Measurements from ENCODE around the gene ANKRD66. TPM values are rescaled to one million over a fixed set of nuclear protein-coding genes. Genes with fewer than 3 reads are reported as not detected.

The ANKRD66 gene
- total RNA-seq, 2 experiments from 2014 or later, result not detected

GRCh38 chr6:46748940-46749503 lies 2.3 kb downstream of the ANKRD66 start:
- CTCF ChIA-PET, result no interaction called here
- no peak overlapping the region for H3K27ac Mint-ChIP-seq

GRCh38 chr6:46749731-46750130 lies 3.0 kb downstream of the ANKRD66 start:
- no peak overlapping the region for H3K27ac Mint-ChIP-seq
- Histone ChIP-seq H3K27ac (ENCODE audit: low read depth in 1 of 2, low read length in 2 of 2) (no peak overlapping the region), H3K36me3 (ENCODE audit: insufficient read depth, low read length) (no peaks in the 10 kb centered on the region), H3K4me1 (ENCODE audit: insufficient read depth, low read length) (no peaks in the 10 kb centered on the region), H3K4me3 (ENCODE audit: low read length) (no peak overlapping the region), H3K27me3 (ENCODE audit: control insufficient read depth in 1 of 2, insufficient read depth in 2 of 2, low read length in 2 of 2) (peaks cover 0 to 3% of the 10 kb centered on the region in 2 experiments), H3K9me3 (ENCODE audit: control insufficient read depth in 1 of 2, insufficient read depth in 1 of 2, low read length in 2 of 2) (peaks cover 0 to 4% of the 10 kb centered on the region in 2 experiments)
- no peak overlapping the region for H3K4me3 Mint-ChIP-seq
- POLR2A ChIA-PET, result no interaction called here
- DNase-seq (no peak), ATAC-seq (ENCODE audit: poor library complexity) (no peak)
- no peaks in the 10 kb centered on the region for H3K4me1 Mint-ChIP-seq (ENCODE audit: low read depth)
- H3K36me3 Mint-ChIP-seq (ENCODE audit: low read depth), result no peaks in the 10 kb centered on the region
- no peaks in the 10 kb centered on the region for H3K9me3 Mint-ChIP-seq
- CTCF ChIA-PET, result interaction anchor here (0.5 kb wide), 1 partner anchor 79 kb away, joined by 3 read pairs; no protein-coding TSS in a partner anchor
- no peak for TF ChIP-seq CTCF (IDR thresholded peaks at IDR 0.05)
- intact Hi-C loops (cut with DNase I, micrococcal nuclease), result no loop called here
- peaks cover 33% of the 10 kb centered on the region for H3K27me3 Mint-ChIP-seq

More at GRCh38 chr6:46748940-46749503, 2.3 kb downstream of the ANKRD66 start:
- no peaks in the 10 kb centered on the region for H3K9me3 Mint-ChIP-seq
- TF ChIP-seq CTCF (IDR thresholded peaks at IDR 0.05), result no peak
- ATAC-seq (ENCODE audit: poor library complexity), result no peak
- Histone ChIP-seq H3K4me1 (ENCODE audit: insufficient read depth, low read length) (no peaks in the 10 kb centered on the region), H3K36me3 (ENCODE audit: insufficient read depth, low read length) (no peaks in the 10 kb centered on the region), H3K4me3 (ENCODE audit: low read length) (no peak overlapping the region), H3K27ac (ENCODE audit: low read depth in 1 of 2, low read length in 2 of 2) (no peak overlapping the region), H3K27me3 (ENCODE audit: control insufficient read depth in 1 of 2, insufficient read depth in 2 of 2, low read length in 2 of 2) (peaks cover 0 to 3% of the 10 kb centered on the region in 2 experiments), H3K9me3 (ENCODE audit: control insufficient read depth in 1 of 2, insufficient read depth in 1 of 2, low read length in 2 of 2) (peaks cover 0 to 4% of the 10 kb centered on the region in 2 experiments)
- H3K36me3 Mint-ChIP-seq (ENCODE audit: low read depth), result no peaks in the 10 kb centered on the region
- H3K4me1 Mint-ChIP-seq (ENCODE audit: low read depth), result no peaks in the 10 kb centered on the region
- intact Hi-C loops (cut with DNase I, micrococcal nuclease), result no loop called here
- H3K4me3 Mint-ChIP-seq, result no peak overlapping the region
- peaks cover 32% of the 10 kb centered on the region for H3K27me3 Mint-ChIP-seq
- DNase-seq, result no peak
- POLR2A ChIA-PET, result no interaction called here

- ChIA-PET CTCF (no interaction called here), POLR2A (no interaction called here)
- Histone ChIP-seq H3K4me1 (ENCODE audit: insufficient read depth, low read length) (no peaks in the 10 kb centered on the region), H3K36me3 (ENCODE audit: insufficient read depth, low read length) (no peaks in the 10 kb centered on the region), H3K4me3 (ENCODE audit: low read length) (no peak overlapping the region), H3K9me3 (ENCODE audit: control insufficient read depth in 1 of 2, insufficient read depth in 1 of 2, low read length in 2 of 2) (peaks cover 0 to 4% of the 10 kb centered on the region in 2 experiments), H3K27me3 (ENCODE audit: control insufficient read depth in 1 of 2, insufficient read depth in 2 of 2, low read length in 2 of 2) (peaks cover 0 to 3% of the 10 kb centered on the region in 2 experiments), H3K27ac (ENCODE audit: low read depth in 1 of 2, low read length in 2 of 2) (no peak overlapping the region)
- DNase-seq, result no peak
- Mint-ChIP-seq H3K27me3 (peaks cover 19% of the 10 kb centered on the region), H3K4me3 (no peak overlapping the region), H3K27ac (no peak overlapping the region), H3K9me3 (no peaks in the 10 kb centered on the region), H3K4me1 (ENCODE audit: low read depth) (no peaks in the 10 kb centered on the region), H3K36me3 (ENCODE audit: low read depth) (no peaks in the 10 kb centered on the region)
- ATAC-seq (ENCODE audit: poor library complexity), result no peak
- TF ChIP-seq CTCF (IDR thresholded peaks at IDR 0.05), result no peak
- intact Hi-C loops (cut with DNase I, micrococcal nuclease), result no loop called here
Observed at GRCh38 chr6:46751658-46752057, 4.9 kb downstream of the ANKRD66 start.

Measured in CD4-positive, alpha-beta T cell (primary cell).